ENCODE measurements around the gene EDARADD. TPM values are rescaled to one million over a fixed set of nuclear protein-coding genes. Genes with fewer than 3 reads are reported as not detected.
A peak's percentile ranks its signal among the peaks of the same experiment; 100 is the strongest.

EDARADD gene
- polyA plus RNA-seq (10.5 to 12.3 TPM (median 11.4 TPM) in 3 replicates), polyA minus RNA-seq (6.5 to 14.8 TPM (median 14.6 TPM) in 3 replicates)
- polyA plus RNA-seq (2011; ENCODE audit: low read depth), result 2.8 TPM
- 9.7 and 10.0 TPM in 2 replicates for polyA plus RNA-seq (2011; cell fraction: cytosol; rRNA removed)
- polyA plus RNA-seq (2011; cell fraction: nucleus; rRNA removed), result 8.9 and 9.1 TPM in 2 replicates
- polyA plus RNA-seq (2012; ENCODE audit: low replicate concordance), result 1.8 and 9.7 TPM in 2 replicates
- polyA minus RNA-seq (2011; cell fraction: cytosol; rRNA and poly(A)+ RNA removed), result 9.4 TPM
- polyA minus RNA-seq (2011; cell fraction: nucleus; rRNA and poly(A)+ RNA removed), result 5.9 and 15.1 TPM in 2 replicates

GRCh38 chr1:236393681-236394481 lies at the start of gene EDARADD:
EDARADD (plus strand) TSS chr1:236394286; CDS start chr1:236394445, 159 bp downstream.
- FAIRE-seq (peak; percentile 67), DNase-seq (ENCODE audit: low read depth, low spot score) (no peak)
- dilution Hi-C loops (cut with MboI; ENCODE audit: extremely low pct_ligation_motif_present, low sequenced_read_pairs), result no loop called here
- peaks cover 19% of the 10 kb centered on the region for H3K79me2 ChIP-seq (ENCODE audit: control insufficient read depth, insufficient read depth, low read length)
- H4K20me1 ChIP-seq (ENCODE audit: control insufficient read depth, extremely low read depth, insufficient read depth, low read length), result no peaks in the 10 kb centered on the region
- no peaks in the 10 kb centered on the region for H3K36me3 ChIP-seq (ENCODE audit: control insufficient read depth in 2 of 2, extremely low read depth in 1 of 2, insufficient read depth in 2 of 2, low read length in 2 of 2)
- H3K27ac ChIP-seq (ENCODE audit: control insufficient read depth, insufficient read depth, low read length), result peak within 1 kb of the TSS; percentile 69
- H3K9me3 ChIP-seq (ENCODE audit: control insufficient read depth, low read depth, low read length), result no peaks in the 10 kb centered on the region
- H3K27me3 ChIP-seq (ENCODE audit: control insufficient read depth, extremely low read depth, insufficient read depth, low read length), result no peaks in the 10 kb centered on the region
- no peak for TF ChIP-seq EZH2 (IDR thresholded peaks at IDR 0.05; ENCODE audit: low read length)
- no peak for TF ChIP-seq CTCF (optimal IDR thresholded peaks at IDR 0.05 in 1 of 3, IDR thresholded peaks at IDR 0.05 in 1 of 3, conservative IDR thresholded peaks at IDR 0.05 in 1 of 3; ENCODE audit: extremely low read depth in 1 of 3, insufficient read depth in 2 of 3, low read length in 3 of 3)
- peaks cover 17% of the 10 kb centered on the region for H3K4me1 ChIP-seq (ENCODE audit: control insufficient read depth, extremely low read depth, insufficient read depth, low read length)
- H3K9me1 ChIP-seq (ENCODE audit: control insufficient read depth, extremely low read depth, insufficient read depth, low read length), result no peaks in the 10 kb centered on the region
- H3K4me3 ChIP-seq (ENCODE audit: control insufficient read depth in 2 of 3, extremely low read depth in 1 of 3, insufficient read depth in 2 of 3, low read depth in 1 of 3, low read length in 3 of 3), result peak within 1 kb of the TSS; percentile 81 to 92 (median 87)
- peak within 1 kb of the TSS; percentile 77 for H3K9ac ChIP-seq (ENCODE audit: control insufficient read depth, extremely low read depth, insufficient read depth, low read length)
- peak within 1 kb of the TSS; percentile 83 for H2AFZ ChIP-seq (ENCODE audit: control insufficient read depth, low read length)
- H3K4me2 ChIP-seq (ENCODE audit: control insufficient read depth, extremely low read depth, insufficient read depth, low read depth, low read length), result peak within 1 kb of the TSS; percentile 90

- dilution Hi-C loops (cut with MboI; ENCODE audit: extremely low pct_ligation_motif_present, low sequenced_read_pairs), result no loop called here
- Histone ChIP-seq H3K9me3 (ENCODE audit: control insufficient read depth, low read depth, low read length) (no peaks in the 10 kb centered on the region), H3K36me3 (ENCODE audit: control insufficient read depth in 2 of 2, extremely low read depth in 1 of 2, insufficient read depth in 2 of 2, low read length in 2 of 2) (no peaks in the 10 kb centered on the region), H3K9ac (ENCODE audit: control insufficient read depth, extremely low read depth, insufficient read depth, low read length) (no peak overlapping the region), H3K4me3 (ENCODE audit: control insufficient read depth in 2 of 3, extremely low read depth in 1 of 3, insufficient read depth in 2 of 3, low read depth in 1 of 3, low read length in 3 of 3) (no peak overlapping the region), H2AFZ (ENCODE audit: control insufficient read depth, low read length) (no peak overlapping the region), H3K4me1 (ENCODE audit: control insufficient read depth, extremely low read depth, insufficient read depth, low read length) (no peaks in the 10 kb centered on the region), H3K79me2 (ENCODE audit: control insufficient read depth, insufficient read depth, low read length) (no peaks in the 10 kb centered on the region), H3K27me3 (ENCODE audit: control insufficient read depth, extremely low read depth, insufficient read depth, low read length) (no peaks in the 10 kb centered on the region), H3K27ac (ENCODE audit: control insufficient read depth, insufficient read depth, low read length) (no peak overlapping the region), H3K4me2 (ENCODE audit: control insufficient read depth, extremely low read depth, insufficient read depth, low read depth, low read length) (no peak overlapping the region), H3K9me1 (ENCODE audit: control insufficient read depth, extremely low read depth, insufficient read depth, low read length) (no peaks in the 10 kb centered on the region), H4K20me1 (ENCODE audit: control insufficient read depth, extremely low read depth, insufficient read depth, low read length) (no peaks in the 10 kb centered on the region)
- DNase-seq (ENCODE audit: low read depth, low spot score) (no peak), FAIRE-seq (no peak)
- TF ChIP-seq CTCF (optimal IDR thresholded peaks at IDR 0.05 in 1 of 3, IDR thresholded peaks at IDR 0.05 in 1 of 3, conservative IDR thresholded peaks at IDR 0.05 in 1 of 3; ENCODE audit: extremely low read depth in 1 of 3, insufficient read depth in 2 of 3, low read length in 3 of 3) (peak in 1 of 3 experiments; percentile 23), EZH2 (IDR thresholded peaks at IDR 0.05; ENCODE audit: low read length) (no peak)
These were observed 48.4 kb upstream of the EDARADD start for GRCh38 chr1:236345728-236346127.

Data from keratinocyte (primary cell).